Uterus (tissue), 4 donors: ENCODE results near the gene MGAM2. TPM values are rescaled to one million over a fixed set of nuclear protein-coding genes. Genes with fewer than 3 reads are reported as not detected.

Experiments used
- DNase-seq, 2 donors: peaks; one replicate each; pipeline ENCODE4 v3.0.0-alpha.2; 2019 to 2020
- H3K27ac ChIP-seq, 2 donors: fragments of 200-600 bp; sonication (generic); 1 replicate in 1 of 2; 2 replicates in 1 of 2; pipeline ENCODE4 v1.5.1; 2016 to 2018
- H3K27me3 ChIP-seq, 2 donors: fragments of 200-600 bp; sonication (generic); one replicate each; pipeline ENCODE4 v1.5.1; 2018 to 2019; ENCODE audit warnings: control low read depth in 1 of 2
- H3K36me3 ChIP-seq, 2 donors: fragments of 200-600 bp; sonication (generic); one replicate each; pipeline ENCODE4 v1.5.1; 2019; ENCODE audit warnings: control low read depth in 1 of 2
- H3K4me1 ChIP-seq, 2 donors: fragments of 200-600 bp; sonication (generic); one replicate each; pipeline ENCODE4 v1.5.1; 2018 to 2019; ENCODE audit warnings: control low read depth in 1 of 2
- H3K4me3 ChIP-seq, 2 donors: fragments of 200-600 bp; sonication (generic); 1 replicate in 1 of 2; 2 replicates in 1 of 2; pipeline ENCODE4 v1.5.1; 2018 to 2019; ENCODE audit warnings: mild to moderate bottlenecking in 1 of 2
- H3K9me3 ChIP-seq, 2 donors: fragments of 200-600 bp; sonication (generic); one replicate each; pipeline ENCODE4 v1.5.1; 2019; ENCODE audit warnings: control low read depth in 1 of 2
- CTCF ChIP-seq, 4 experiments: fragments of 200-600 bp in 2 of 4; fragments of 450-650 bp in 2 of 4; sonication (generic) in 2 of 4; IDR thresholded peaks; one replicate each; pipeline ENCODE4 v1.5.1; 2016 to 2019; ENCODE audit warnings: antibody characterized with exemption in 4 of 4, mild to moderate bottlenecking in 2 of 4, moderate library complexity in 1 of 4
- POLR2A ChIP-seq, 2 donors: fragments of 450-650 bp; IDR thresholded peaks; one replicate each; pipeline ENCODE4 v1.6.1; 2016; ENCODE audit warnings: antibody characterized with exemption in 2 of 2, mild to moderate bottlenecking in 1 of 2, moderate library complexity in 1 of 2
- intact Hi-C: fragments of 100-400 bp; cut with DNase I; formaldehyde crosslinking; loops from one replicate; pipeline ENCODE4 v1.15.1; 2023; ENCODE audit warnings: low total_unique reads
- total RNA-seq, 4 donors: library from RNA; depleted of rRNA in 3 of 4; stranded (reverse); fragments of >200 nt in 3 of 4; gene quantifications; one replicate each; pipeline versions ENCODE4 v1.1.0 to v1.2.4, GENCODE V29; 2014 to 2023
- donor health status: DM: yes; HTN: yes; CAD: no.

MGAM2 gene
- total RNA-seq, 4 donors from 2014 or later: under 0.01 to 0.12 (median 0.07) TPM; not detected in 1

GRCh38 chr7:142250705-142251104, 139.2 kb downstream of the MGAM2 start:
- TF ChIP-seq CTCF (IDR thresholded peaks at IDR 0.05) (no peak), POLR2A (IDR thresholded peaks at IDR 0.05) (no peak)
- Histone ChIP-seq H3K9me3 (no peaks in the 10 kb centered on the region), H3K4me1 (no peaks in the 10 kb centered on the region), H3K4me3 (no peak overlapping the region), H3K27ac (no peak overlapping the region), H3K36me3 (no peaks in the 10 kb centered on the region), H3K27me3 (no peaks in the 10 kb centered on the region)
- DNase-seq: no peak
- intact Hi-C loops: no loop called here

- Histone ChIP-seq H3K4me1 (no peaks in the 10 kb centered on the region), H3K27me3 (no peaks in the 10 kb centered on the region), H3K27ac (no peak within 1 kb of the TSS), H3K9me3 (no peaks in the 10 kb centered on the region), H3K4me3 (no peak within 1 kb of the TSS), H3K36me3 (no peaks in the 10 kb centered on the region)
- no peak for DNase-seq
- intact Hi-C loops: no loop called here
- no peak for TF ChIP-seq POLR2A (IDR thresholded peaks at IDR 0.05)
- TF ChIP-seq CTCF (IDR thresholded peaks at IDR 0.05): no peak
Observed at GRCh38 chr7:142257958-142258357, 146.4 kb downstream of the MGAM2 start, which contains the start of gene PRSS58. Gene PRSS58, minus strand, starts transcription at chr7:142258058. Its CDS starts 351 bp downstream, at chr7:142257707.

GRCh38 chr7:142263598-142264380, 152.3 kb downstream of the MGAM2 start:
- Histone ChIP-seq H3K36me3 (no peaks in the 10 kb centered on the region), H3K27me3 (no peaks in the 10 kb centered on the region), H3K27ac (no peak overlapping the region), H3K4me3 (no peak overlapping the region), H3K4me1 (no peaks in the 10 kb centered on the region), H3K9me3 (no peaks in the 10 kb centered on the region)
- intact Hi-C loops: no loop called here
- no peak for TF ChIP-seq POLR2A (IDR thresholded peaks at IDR 0.05)
- no peak for TF ChIP-seq CTCF (IDR thresholded peaks at IDR 0.05)
- DNase-seq: no peak

Other genes with a start within 250 kb of the MGAM2 start
- gene OR9A4, start 195.3 kb upstream of the MGAM2 start, total RNA-seq: under 1 TPM in 2 of 4 donors, not detected in 2; 0.21 to 0.49 TPM
- gene CLEC5A, start 164.7 kb upstream of the MGAM2 start, total RNA-seq: 1 to 10 TPM in 1 of 4 donors, under 1 TPM in 1, not detected in 2; 0.28 to 3.8 TPM
- not detected for gene TAS2R38, start 137.9 kb upstream of the MGAM2 start, total RNA-seq
- 1 to 10 TPM in 2 of 4 donors, under 1 TPM in 2; 0.41 to 3.0 (median 1.9) TPM for gene MGAM, start 115.8 kb upstream of the MGAM2 start, total RNA-seq
- not detected for gene PRSS58, start 146.3 kb downstream of the MGAM2 start, total RNA-seq